ENCODE data around the gene MRPL10. TPM values are rescaled to one million over a fixed set of nuclear protein-coding genes. Genes with fewer than 3 reads are reported as not detected.

MRPL10 gene
- total RNA-seq (2022; extraction: Qiagen RNA extraction): 86.9 to 110 TPM (median 90.7 TPM) in 5 replicates

DNA sequence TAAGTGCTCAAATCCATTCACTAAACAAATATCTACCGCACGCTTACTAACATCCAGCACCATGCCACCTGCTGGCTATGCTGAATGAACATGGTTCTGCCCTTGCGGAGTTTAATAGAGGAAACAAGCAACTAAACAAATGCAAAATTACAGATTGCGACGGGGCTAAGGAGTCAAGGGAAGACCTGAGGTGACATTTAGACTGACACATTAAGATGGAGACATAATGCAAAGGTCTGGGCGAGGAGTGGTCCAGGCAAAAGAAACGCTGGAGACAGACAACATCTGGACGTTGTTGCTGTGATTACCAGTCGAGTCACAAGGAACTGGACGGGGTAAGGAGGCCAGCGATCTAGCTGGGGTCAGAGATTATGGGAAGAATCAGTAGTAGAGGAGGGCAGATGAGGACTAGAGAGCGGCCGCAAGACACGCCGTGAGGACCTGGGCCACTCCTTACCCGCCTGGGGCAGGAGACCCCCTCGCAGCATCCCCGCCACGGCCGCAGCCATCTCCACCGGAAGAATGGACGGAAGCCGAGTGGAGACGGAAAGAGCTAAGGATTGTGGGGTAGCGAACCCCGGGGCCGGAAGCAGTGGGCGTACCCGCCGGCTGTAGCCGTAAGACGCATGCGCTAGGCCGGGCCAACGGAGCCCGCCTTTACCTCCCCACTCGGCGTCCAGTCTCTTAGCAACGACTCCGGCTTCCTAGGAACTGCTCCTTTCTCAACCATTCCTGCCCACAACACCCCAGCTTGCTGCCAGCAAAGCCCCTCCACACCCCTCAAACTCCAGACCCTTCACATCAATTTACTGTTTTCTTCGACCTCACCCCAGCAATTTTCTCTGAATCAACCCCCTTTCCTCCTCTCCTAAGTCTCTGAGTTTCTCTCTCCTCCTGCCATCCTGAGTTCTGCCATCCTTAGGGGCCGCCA, at the start of gene MRPL10, which contains the start of gene LRRC46:
TSS of gene MRPL10 (minus strand) at position 539 of the 931 bp plus-strand sequence. CDS start at position 509, 30 bp downstream.
TSS of gene LRRC46 (plus strand) at position 668 of the 931 bp plus-strand sequence. CDS start 320 bp downstream, outside the sequence.

DNA sequence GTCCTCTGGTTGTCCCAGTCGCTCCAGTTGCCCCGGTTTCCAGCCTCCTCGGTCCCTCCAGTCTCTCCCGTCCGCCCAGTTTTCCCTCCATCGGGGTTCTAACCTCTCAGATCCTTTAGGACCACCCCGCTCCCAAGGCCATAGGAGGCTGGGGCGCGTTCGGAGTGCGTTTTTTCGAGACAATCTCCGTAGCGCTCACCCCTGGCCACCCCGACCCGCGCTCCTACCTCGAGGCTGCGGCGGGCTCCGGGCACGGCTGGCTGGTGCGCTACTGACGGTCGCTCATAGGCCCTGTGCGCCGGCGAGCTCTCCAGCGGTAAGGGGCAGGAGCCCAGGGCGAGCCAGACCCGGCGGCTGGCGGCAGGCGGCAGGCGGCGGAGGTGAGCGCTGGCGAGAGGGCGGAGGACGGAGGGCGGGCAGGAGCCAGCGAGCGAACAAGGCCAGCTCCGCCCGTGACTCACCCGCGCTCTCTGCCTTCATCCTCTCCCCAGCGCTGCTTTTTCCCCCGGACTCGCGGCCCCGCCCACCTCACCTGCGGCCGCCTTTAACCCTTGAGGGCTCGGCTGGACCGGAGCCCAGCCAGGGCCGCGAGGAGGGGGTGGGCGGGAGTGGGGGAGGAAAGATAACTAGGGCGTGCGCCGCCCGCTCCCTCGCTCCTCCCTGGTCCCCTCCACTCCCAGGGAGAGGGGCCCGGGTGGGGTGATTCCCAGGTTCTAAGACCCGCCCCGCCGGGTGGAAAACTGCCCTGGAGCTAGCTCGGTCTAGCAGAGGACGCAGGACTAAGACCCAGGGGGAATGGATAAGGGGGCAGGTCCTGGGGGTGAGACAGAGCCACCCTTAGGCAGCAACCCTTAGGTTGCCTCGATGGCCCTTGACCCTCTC, 19.6 kb upstream of the MRPL10 start, which contains the start of gene SP6:
TSS of gene SP6 (minus strand) at position 472 of the 882 bp plus-strand sequence. CDS start 2,734 bp downstream, outside the sequence.

DNA sequence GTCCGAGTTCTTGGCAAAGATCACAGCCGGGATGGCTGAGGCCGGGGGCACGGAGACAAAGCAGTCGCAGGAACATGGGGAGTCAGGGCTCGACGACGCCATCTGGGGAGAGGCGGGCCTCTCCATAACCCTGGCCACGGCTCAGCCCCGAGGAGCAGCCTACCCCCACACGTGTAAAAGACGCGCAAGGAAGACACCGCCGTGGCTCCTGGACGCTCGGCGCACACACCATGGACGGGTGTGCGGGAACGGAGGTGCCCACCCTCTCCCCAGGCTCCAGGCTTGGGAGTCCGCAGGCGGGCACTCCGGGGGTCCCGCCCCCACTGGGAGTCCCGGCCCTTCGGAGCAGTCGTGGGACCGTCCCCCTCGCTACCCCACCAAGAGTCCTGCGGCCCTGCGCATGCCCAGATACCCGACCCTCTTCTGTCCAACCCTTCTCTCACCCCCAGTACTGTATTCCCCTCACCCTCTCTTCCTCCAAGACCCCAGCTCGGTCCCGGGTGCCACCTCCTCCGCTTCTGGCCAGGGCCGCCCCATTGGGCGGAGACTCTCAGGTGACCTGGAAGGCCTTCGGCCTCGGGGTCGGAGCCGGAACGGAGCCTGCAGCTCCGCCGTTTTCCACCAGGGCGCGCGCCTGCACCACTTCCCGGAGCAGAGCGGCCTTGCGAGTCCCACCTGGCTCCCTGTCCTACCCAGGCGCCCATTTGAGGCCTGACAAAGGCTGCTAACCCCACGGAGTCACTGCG, 9.6 kb upstream of the MRPL10 start, which contains the start of gene SCRN2:
TSS of gene SCRN2 (minus strand) at position 532 of the 746 bp plus-strand sequence. CDS start at position 102, 430 bp downstream.

DNA sequence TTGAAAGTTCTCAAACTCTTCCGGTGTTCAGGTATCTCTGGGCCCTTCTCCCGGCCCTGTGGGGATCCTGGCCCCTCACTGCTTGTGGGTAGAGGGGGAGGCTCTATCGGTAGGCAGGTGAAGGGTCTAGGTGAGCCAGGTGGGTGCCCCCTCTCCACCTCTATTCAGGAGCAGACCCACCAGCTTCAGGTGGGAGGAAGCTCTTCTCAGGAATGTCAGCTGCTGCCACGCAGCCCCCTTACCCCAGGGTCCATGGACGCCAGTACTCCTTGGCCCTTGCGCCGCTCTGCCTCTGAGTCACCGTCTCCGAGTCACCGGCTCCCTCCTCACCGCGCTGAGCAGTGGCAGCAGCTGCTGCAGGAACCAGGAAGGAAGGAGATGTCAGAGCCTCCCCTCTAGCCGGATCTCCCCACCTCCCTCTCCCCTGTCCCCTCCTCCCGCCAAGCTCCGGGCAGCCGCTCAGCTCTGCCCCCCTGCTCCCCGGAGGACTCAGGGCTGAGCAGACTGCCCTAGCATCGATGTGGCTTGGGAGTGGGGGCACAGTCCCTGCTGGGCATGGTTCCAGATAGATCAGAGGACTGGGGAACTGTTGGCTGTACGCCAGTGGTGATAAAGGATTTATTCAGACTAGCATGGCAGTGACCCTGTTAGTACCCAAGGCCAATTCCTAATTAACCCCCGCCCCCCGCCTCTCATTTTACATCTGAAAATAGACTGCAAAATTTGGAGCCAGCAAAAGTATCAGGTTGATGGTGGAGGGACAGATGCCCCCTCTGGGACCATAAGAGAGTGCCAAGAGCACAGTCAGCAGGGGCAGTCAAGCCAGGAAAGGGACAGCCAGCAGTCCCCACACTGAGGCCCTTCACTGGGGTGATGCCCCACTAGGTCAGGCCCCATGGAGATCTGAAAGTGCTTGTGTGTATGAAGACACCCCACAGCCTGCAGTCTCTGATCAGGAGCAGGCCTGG, 9.6 kb downstream of the MRPL10 start, which contains the start of gene OSBPL7:
TSS of gene OSBPL7 (minus strand) at position 371 of the 968 bp plus-strand sequence. CDS start 1,516 bp downstream, outside the sequence.

Other genes with a start within 250 kb of the MRPL10 start
- 291 to 430 TPM (median 315 TPM) in 5 replicates for gene KPNB1, start 181.6 kb downstream of the MRPL10 start, total RNA-seq (2022; extraction: Qiagen RNA extraction)
- 4.0 to 6.0 TPM (median 4.8 TPM) in 5 replicates for gene TBKBP1, start 137.4 kb downstream of the MRPL10 start, total RNA-seq (2022; extraction: Qiagen RNA extraction)
- 0.13 to 0.23 TPM (median 0.16 TPM) in 5 replicates for gene TBX21, start 98.3 kb downstream of the MRPL10 start, total RNA-seq (2022; extraction: Qiagen RNA extraction)
- 12.4 to 17.9 TPM (median 14.5 TPM) in 5 replicates for gene OSBPL7, start 9.7 kb downstream of the MRPL10 start, total RNA-seq (2022; extraction: Qiagen RNA extraction)
- 3.1 to 3.9 TPM (median 3.3 TPM) in 5 replicates for gene LRRC46, start 129 bp upstream of the MRPL10 start, total RNA-seq (2022; extraction: Qiagen RNA extraction)
- 33.2 to 38.0 TPM (median 37.0 TPM) in 5 replicates for gene SCRN2, start 9.7 kb upstream of the MRPL10 start, total RNA-seq (2022; extraction: Qiagen RNA extraction)
- gene SP6, start 19.6 kb upstream of the MRPL10 start, total RNA-seq (2022; extraction: Qiagen RNA extraction): 5.2 to 5.9 TPM (median 5.3 TPM) in 5 replicates
- gene SP2, start 64.7 kb upstream of the MRPL10 start, total RNA-seq (2022; extraction: Qiagen RNA extraction): 17.5 to 19.2 TPM (median 17.6 TPM) in 5 replicates
- 22.1 to 28.4 TPM (median 25.0 TPM) in 5 replicates for gene PNPO, start 110.0 kb upstream of the MRPL10 start, total RNA-seq (2022; extraction: Qiagen RNA extraction)
- gene PRR15L, start 126.3 kb upstream of the MRPL10 start, total RNA-seq (2022; extraction: Qiagen RNA extraction): 2.3 to 3.6 TPM (median 3.0 TPM) in 5 replicates
- gene CDK5RAP3, start 139.6 kb upstream of the MRPL10 start, total RNA-seq (2022; extraction: Qiagen RNA extraction): 104 to 117 TPM (median 114 TPM) in 5 replicates
- 11.4 to 20.3 TPM (median 18.1 TPM) in 5 replicates for gene COPZ2, start 206.3 kb upstream of the MRPL10 start, total RNA-seq (2022; extraction: Qiagen RNA extraction)
- 104 to 139 TPM (median 123 TPM) in 5 replicates for gene NFE2L1, start 216.8 kb upstream of the MRPL10 start, total RNA-seq (2022; extraction: Qiagen RNA extraction)

Data from A549 treated with Hydrocortisone at 1 μM for 4 hours (cell line).